Activated T-helper 1 cell treated with anti-CD3 and anti-CD28 coated beads, Interleukin-2, amount 50 U/mL, for 16 hours (primary cell): Measurements from ENCODE around the gene KXD1.
"Not testable (repeated sequence)": the region's sequence is repeated elsewhere in the genome, so short reads cannot be mapped to it uniquely, and the experiment has no call there.

Experiments
- DNase-seq, 2 donors: peaks; one replicate each; pipeline ENCODE4 v3.0.0-alpha.2; 2020; ENCODE audit warnings: low read depth in 1 of 2, low spot score in 1 of 2

Gene KXD1

GRCh38 chr19:18599485-18599884 is 41.8 kb downstream of the KXD1 start:
- no peak for DNase-seq

GRCh38 chr19:18600692-18601397 is 43.2 kb downstream of the KXD1 start:
- DNase-seq = not testable (repeated sequence)

DNA sequence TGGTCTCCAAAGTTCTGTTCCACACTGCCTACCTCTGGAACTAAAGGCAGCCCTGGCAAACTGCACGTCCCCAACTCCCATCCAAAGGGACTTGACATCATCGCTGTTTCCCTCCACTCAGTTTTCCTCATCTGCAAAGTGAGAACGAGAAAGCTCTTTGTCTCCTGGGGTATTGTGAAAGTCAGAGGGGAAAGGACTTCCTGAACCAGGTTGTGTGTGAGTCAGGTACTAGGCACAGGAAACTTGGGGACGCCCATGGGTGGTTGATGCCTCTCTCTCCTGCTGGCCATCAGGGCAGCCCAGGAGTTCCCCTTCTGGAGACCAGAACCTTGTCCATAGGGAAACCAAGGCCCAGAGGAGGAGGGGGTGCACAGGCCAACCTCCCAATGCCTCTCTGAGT is 44.2 kb downstream of the KXD1 start:
- no peak for DNase-seq

DNA sequence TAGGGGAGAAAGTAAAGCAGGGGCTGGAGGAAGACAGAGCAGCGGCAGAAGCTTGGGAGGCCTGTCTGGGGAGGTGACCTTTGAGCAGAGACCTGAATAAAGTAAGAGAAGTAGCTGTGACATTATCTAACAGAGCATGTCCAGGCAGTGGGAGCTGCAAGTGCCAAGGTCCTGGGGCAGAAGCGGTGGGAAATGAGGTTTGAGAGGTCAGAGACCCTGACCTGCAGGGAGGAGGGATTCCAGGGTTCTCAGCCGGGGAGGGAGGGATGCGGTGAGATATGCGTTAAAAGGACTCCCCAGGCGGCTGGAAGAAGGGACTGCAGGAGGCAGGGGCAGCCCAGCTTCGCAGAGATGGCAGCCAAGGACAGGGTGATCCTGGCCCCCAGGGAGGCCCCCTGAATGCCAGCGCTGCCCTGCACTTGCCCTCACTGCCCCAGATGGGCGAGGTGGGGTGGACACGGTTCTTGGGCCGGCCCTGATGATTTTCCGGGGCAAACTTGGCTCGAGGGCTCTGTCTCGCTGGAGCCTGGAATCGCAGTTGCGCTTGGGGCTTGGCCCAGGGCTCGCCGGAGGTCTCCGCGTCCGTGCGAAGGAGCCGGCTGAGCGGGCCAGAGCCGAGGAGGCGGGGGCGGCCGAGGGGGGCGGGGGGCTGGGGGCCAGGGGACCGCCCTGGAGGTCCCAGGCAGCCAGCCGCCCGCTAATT is 45.7 kb downstream of the KXD1 start:
- no peak for DNase-seq

- DNase-seq = no peak
Observed at GRCh38 chr19:18603958-18604819, 46.5 kb downstream of the KXD1 start.

DNA sequence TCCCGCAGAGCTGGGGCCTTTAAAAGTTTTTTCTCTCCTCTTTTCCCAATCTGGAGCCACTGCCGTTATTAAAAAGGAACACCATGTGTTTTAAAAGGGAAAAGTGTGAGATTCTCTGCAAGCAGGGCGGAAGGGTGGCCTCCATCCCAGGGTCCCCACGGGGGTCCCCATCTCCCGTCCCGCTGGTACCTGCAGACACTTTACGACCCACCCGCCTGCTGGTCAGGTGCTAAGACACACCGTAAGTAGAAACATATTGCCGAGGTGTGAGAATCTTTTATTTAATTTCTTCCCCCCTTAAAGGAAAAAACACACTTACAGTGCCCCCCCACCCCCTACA is 47.1 kb downstream of the KXD1 start:
- DNase-seq = no peak

DNA sequence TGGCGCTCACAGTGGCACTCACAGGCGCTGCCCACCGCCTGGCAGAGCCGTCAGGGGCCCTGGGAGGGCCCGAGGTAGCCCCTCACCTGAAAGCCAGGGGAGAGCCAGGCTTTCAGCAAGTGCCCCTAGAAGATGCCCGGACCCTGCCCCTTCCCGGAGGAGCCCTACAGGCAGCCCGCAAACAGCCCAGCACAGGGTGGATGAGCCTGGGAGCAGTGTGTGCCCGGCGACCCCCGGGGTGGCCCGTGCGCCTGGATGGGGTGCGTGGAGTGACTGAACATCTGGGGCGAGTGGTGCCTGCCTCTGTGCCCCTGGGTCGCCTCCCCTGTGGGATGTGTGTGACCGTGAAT is 47.5 kb downstream of the KXD1 start:
- DNase-seq = no peak

DNA sequence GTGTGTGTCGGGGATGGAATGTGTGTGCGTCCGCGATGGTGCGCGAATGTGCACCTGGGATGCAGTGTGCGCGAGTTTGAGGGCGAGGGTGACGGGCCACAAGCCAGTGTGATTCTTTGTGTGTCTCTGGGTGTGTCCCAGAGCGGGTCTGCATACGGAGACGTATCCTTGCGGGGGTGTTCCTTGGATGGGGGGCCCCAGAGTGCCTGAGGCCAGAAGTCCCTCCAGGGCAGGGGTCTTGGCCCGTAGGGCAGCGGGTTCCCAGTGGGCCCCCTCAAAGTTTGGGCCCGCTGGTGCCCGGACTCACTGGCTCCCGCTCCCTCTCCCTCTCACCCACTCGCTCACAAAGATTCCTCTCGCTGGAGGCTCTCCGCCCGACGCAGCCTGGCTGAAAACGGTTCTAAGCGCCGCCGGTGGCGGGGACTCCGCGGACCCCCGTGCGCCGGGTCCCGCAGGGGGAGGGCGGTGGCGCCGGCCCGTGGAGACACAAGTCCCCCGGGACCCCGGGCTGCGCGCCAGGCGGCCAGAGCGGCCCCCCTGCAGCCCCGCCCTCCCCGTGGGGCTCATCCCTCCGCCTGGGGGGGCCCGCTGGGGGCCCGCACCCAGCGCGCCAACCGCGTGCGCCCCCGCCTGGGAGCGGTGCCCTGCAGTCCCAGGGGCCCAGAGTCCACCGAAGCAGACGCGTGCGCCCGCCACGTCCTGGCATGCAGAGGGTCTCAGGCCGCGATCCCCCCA is 48.0 kb downstream of the KXD1 start:
- no peak for DNase-seq

DNA sequence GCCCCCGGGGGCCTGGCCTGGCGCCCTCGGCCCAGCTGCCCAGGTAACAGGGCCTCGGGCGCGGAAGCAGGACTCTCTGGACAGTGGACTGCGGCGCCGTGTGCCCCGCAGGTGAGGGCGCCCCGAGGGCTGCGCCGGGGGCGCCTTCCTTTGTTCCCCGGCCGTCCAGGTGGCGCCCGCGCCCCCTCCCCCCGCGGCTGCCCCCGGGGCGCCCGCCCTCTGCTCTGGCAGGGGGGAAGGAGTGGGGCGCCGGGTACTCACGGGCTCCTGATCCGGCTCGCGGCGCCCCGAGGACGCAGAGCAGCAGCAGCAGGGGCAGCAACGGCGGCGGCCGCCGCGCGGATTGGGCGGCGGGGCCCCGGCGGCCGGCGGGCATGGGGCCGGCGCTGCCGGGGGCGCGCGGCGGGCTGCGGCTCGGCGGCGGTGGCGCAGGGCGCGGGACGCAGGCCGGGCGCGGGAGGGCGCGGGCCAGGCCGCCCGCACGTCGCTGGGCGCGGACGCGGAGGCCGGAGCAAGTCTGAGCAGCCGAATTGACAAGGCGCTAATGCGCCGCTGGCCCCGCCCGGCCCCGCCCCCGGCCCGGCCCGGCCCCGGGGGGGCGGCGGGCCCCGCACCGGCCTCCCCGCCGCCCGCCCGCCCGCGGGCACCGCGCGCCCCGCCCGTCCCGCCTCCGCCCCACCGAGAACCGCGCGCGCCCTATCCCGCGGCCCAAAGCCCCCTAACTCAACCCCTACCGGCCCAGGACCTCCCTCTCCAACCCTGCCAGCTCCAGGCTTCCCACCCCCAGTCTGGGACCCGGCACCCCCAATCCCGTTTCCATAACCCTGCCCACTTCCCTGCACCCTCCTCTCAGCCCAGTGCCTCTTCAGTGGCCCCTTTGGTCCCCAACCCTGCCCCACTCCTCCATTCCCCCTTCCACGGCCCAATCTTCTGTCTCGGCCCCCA is 48.9 kb downstream of the KXD1 start, which contains the start of gene CRLF1:
TSS of gene CRLF1 (minus strand) at position 519 of the 945 bp plus-strand sequence. CDS start at position 376, 143 bp downstream.
- no peak for DNase-seq

- DNase-seq = no peak
Observed at GRCh38 chr19:18607226-18608101, 49.8 kb downstream of the KXD1 start.

DNA sequence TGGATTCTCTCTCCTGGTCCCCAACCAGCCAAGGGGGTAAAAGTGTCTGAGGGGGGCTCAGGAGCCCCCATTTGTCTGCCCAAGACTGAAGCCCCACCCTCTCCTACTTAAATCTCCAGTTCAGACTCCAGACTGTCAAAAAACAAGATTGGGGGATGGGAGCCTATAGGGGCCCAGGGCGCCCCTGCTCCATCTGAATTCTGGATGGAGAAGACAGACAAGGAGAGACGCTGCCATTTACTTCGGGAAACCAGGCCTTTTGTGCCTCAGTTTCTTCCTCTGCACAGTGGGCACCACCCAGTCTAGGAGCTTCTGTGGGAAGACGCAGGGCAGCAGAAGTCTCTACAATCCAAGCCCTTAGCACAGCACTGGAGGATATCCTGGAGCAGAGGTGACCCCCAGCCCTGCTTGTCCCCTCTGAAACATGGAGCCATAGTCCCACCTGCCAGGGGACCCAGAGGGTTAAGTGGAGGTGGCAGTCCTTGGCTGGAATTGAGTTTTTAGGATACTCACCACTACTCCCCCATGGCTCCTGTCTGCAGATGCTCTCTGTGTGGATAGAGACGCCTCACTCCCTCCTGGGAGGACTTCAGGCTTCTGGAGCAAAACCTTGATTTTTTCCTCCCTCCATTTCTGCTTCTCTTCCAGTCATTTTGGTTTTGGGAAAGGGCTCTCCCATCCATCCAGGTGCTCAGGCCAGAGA is 50.6 kb downstream of the KXD1 start:
- DNase-seq = no peak

- no peak for DNase-seq
Observed at GRCh38 chr19:18608805-18609716, 51.4 kb downstream of the KXD1 start.

GRCh38 chr19:18609717-18610051 is 52.0 kb downstream of the KXD1 start:
- no peak for DNase-seq

DNA sequence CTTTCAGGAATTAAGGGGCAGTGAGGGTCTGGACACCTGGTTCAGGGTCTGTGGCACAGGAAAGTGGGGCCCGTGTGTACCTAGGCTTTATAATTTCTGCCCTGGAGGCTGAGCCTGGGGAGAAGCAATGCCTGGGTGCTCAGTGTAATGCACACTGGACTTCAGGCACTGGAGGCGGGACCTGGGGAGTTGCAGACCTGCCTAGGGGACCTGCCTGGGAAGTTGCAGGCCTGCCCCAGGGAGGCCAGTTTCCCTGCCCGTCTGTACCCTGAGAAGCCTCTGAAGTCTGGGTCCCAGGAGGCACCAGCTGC is 52.5 kb downstream of the KXD1 start:
- no peak for DNase-seq

- no peak for DNase-seq
Observed at GRCh38 chr19:18610556-18611326, 53.1 kb downstream of the KXD1 start.

GRCh38 chr19:18611327-18612050 is 53.8 kb downstream of the KXD1 start:
- no peak for DNase-seq
